ENCODE measurements around the gene SIVA1.

SIVA1 gene

GRCh38 chr14:104773505-104774452 is 20.8 kb downstream of the SIVA1 start:
- no peak for DNase-seq

- no peak for DNase-seq
Observed at GRCh38 chr14:104774453-104775072, 21.6 kb downstream of the SIVA1 start.

- DNase-seq, result no peak
Observed at GRCh38 chr14:104775073-104775489, 22.1 kb downstream of the SIVA1 start.

- no peak for DNase-seq
Observed at GRCh38 chr14:104776481-104776880, 23.5 kb downstream of the SIVA1 start.

- no peak for DNase-seq
Observed at GRCh38 chr14:104776961-104777807, 24.2 kb downstream of the SIVA1 start.

GRCh38 chr14:104777808-104778249 is 24.9 kb downstream of the SIVA1 start:
- DNase-seq, result no peak

- DNase-seq, result no peak
Observed at GRCh38 chr14:104778694-104779331, 25.9 kb downstream of the SIVA1 start.

- DNase-seq, result no peak
Observed at GRCh38 chr14:104779776-104780512, 27.0 kb downstream of the SIVA1 start.

GRCh38 chr14:104780513-104781030 is 27.6 kb downstream of the SIVA1 start:
- DNase-seq, result no peak

- no peak for DNase-seq
Observed at GRCh38 chr14:104781271-104782077, 28.5 kb downstream of the SIVA1 start.

GRCh38 chr14:104782086-104782807 is 29.3 kb downstream of the SIVA1 start:
- no peak for DNase-seq

GRCh38 chr14:104782808-104783139 is 29.8 kb downstream of the SIVA1 start:
- no peak for DNase-seq

GRCh38 chr14:104783484-104784217 is 30.7 kb downstream of the SIVA1 start:
- no peak for DNase-seq

- DNase-seq, result no peak
Observed at GRCh38 chr14:104784218-104784568, 31.2 kb downstream of the SIVA1 start.

GRCh38 chr14:104784846-104785707 is 32.1 kb downstream of the SIVA1 start:
- DNase-seq, result no peak

GRCh38 chr14:104785708-104786080 is 32.7 kb downstream of the SIVA1 start:
- DNase-seq, result no peak

GRCh38 chr14:104786091-104786586 is 33.2 kb downstream of the SIVA1 start:
- DNase-seq, result peak; percentile 3 to 18
